Thoracic aorta (tissue), 2 donors: Measurements from ENCODE around the gene PRDM7. TPM values are rescaled to one million over a fixed set of nuclear protein-coding genes. Genes with fewer than 3 reads are reported as not detected.
A peak's percentile ranks its signal among the peaks of the same experiment; 100 is the strongest.

Source experiments
- ATAC-seq: fragments of 150-250 bp; one replicate; pipeline ENCODE4 v1.8.0; 2017; ENCODE audit warnings: low read depth; ENCODE audit not compliant: insufficient number of reproducible peaks, low FRiP score
- DNase-seq: peaks from one replicate; pipeline ENCODE4 v3.0.0-alpha.2; 2020; ENCODE audit warnings: low spot score
- H3K27ac ChIP-seq, 2 donors: fragments of 200-600 bp; sonication (generic); 1 replicate in 1 of 2; 2 replicates in 1 of 2; pipeline ENCODE4 v1.5.1; 2016; ENCODE audit warnings: mild to moderate bottlenecking in 2 of 2, moderate library complexity in 2 of 2
- H3K27me3 ChIP-seq: fragments of 200-600 bp; sonication (generic); replicated peaks from 2 replicates; pipeline ENCODE4 v1.6.0; 2016; ENCODE audit warnings: mild to moderate bottlenecking; ENCODE audit not compliant: insufficient read depth
- H3K36me3 ChIP-seq: fragments of 200-600 bp; sonication (generic); one replicate; pipeline ENCODE4 v1.5.1; 2016
- H3K4me1 ChIP-seq, 2 donors: fragments of 200-600 bp; sonication (generic); 1 replicate in 1 of 2; 2 replicates in 1 of 2; pipeline versions ENCODE4 v1.5.1 to v1.6.0; 2016; ENCODE audit warnings: low read depth in 2 of 2, mild to moderate bottlenecking in 1 of 2; ENCODE audit not compliant: control insufficient read depth in 1 of 2
- H3K4me3 ChIP-seq: fragments of 200-600 bp; sonication (generic); 2 replicates; pipeline ENCODE4 v1.5.1; 2016; ENCODE audit warnings: mild to moderate bottlenecking
- H3K9me3 ChIP-seq: fragments of 200-600 bp; sonication (generic); 2 replicates; pipeline ENCODE4 v1.5.1; 2016
- total RNA-seq, 2 donors: library from RNA; depleted of rRNA; stranded (reverse); fragments of >200 nt; gene quantifications; one replicate each; pipeline versions ENCODE4 v1.1.0 to v1.2.3, GENCODE V29; 2016
- TF ChIP-seq, protein P1 (sequence below): fragments of 200-600 bp; sonication (generic); IDR thresholded peaks from one replicate; pipeline ENCODE4 v1.5.1; 2019; ENCODE audit warnings: antibody characterized with exemption

The PRDM7 gene
- total RNA-seq, 2 donors from 2014 or later = not detected

DNA sequence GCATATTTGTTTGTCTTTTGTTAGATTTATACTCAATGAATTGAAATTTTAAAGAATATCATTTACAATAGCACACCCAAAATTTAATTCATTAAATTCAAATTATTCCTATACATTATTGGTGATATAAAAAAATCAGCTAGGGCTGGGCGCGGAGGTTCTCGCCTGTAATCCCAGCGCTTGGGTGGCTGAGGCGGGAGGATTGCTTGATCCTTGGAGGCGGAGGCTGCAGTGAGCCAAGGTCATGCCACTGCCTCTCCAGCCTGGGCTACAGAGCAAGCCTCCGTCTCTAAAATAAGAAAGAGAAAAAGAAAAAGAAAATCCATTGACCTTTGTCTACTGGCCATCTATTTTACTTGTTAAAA lies 4.5 kb upstream of the PRDM7 start:
- no peak overlapping the region for H3K4me3 ChIP-seq
- TF ChIP-seq, protein P1, sequence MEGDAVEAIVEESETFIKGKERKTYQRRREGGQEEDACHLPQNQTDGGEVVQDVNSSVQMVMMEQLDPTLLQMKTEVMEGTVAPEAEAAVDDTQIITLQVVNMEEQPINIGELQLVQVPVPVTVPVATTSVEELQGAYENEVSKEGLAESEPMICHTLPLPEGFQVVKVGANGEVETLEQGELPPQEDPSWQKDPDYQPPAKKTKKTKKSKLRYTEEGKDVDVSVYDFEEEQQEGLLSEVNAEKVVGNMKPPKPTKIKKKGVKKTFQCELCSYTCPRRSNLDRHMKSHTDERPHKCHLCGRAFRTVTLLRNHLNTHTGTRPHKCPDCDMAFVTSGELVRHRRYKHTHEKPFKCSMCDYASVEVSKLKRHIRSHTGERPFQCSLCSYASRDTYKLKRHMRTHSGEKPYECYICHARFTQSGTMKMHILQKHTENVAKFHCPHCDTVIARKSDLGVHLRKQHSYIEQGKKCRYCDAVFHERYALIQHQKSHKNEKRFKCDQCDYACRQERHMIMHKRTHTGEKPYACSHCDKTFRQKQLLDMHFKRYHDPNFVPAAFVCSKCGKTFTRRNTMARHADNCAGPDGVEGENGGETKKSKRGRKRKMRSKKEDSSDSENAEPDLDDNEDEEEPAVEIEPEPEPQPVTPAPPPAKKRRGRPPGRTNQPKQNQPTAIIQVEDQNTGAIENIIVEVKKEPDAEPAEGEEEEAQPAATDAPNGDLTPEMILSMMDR = no peak
- no peaks in the 10 kb centered on the region for H3K9me3 ChIP-seq
- peaks cover 0 to 6% of the 10 kb centered on the region in 2 donors for H3K4me1 ChIP-seq
- DNase-seq (no peak), ATAC-seq (no peak)
- H3K27ac ChIP-seq = no peak overlapping the region
- H3K27me3 ChIP-seq = no peaks in the 10 kb centered on the region
- no peaks in the 10 kb centered on the region for H3K36me3 ChIP-seq

DNA sequence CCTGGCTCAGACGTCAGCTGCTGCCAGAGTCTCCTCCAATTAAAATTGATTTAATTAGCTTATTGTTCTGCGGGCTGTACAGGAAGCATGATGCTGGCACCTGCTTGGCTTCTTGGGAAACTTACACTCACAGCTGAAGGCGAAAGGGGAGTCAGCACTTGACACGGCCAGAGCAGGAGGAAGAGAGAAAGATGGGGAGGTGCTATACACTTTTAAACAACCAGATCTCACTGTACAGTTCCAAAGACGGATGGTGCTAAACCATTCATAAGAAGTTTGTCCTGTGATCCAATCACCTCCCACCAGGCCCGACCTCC lies 1.4 kb upstream of the PRDM7 start:
- Histone ChIP-seq H3K4me1 (peaks cover 0 to 7% of the 10 kb centered on the region in 2 donors), H3K36me3 (no peaks in the 10 kb centered on the region), H3K27ac (no peak overlapping the region), H3K9me3 (no peaks in the 10 kb centered on the region), H3K4me3 (no peak overlapping the region), H3K27me3 (no peaks in the 10 kb centered on the region)
- DNase-seq = no peak
- no peak for ATAC-seq
- TF ChIP-seq, protein P1 = no peak

GRCh38 chr16:90077757-90078578 lies 837 bp upstream of the PRDM7 start:
- no peak for DNase-seq
- Histone ChIP-seq H3K27me3 (no peaks in the 10 kb centered on the region), H3K4me3 (peak overlapping the region; percentile 62), H3K36me3 (no peaks in the 10 kb centered on the region), H3K27ac (no peak overlapping the region), H3K9me3 (no peaks in the 10 kb centered on the region), H3K4me1 (peaks cover 0 to 7% of the 10 kb centered on the region in 2 donors)
- TF ChIP-seq, protein P1 = no peak
- ATAC-seq = peak; percentile 14

- ATAC-seq (no peak), DNase-seq (no peak)
- Histone ChIP-seq H3K27ac (no peak overlapping the region), H3K36me3 (no peaks in the 10 kb centered on the region), H3K9me3 (no peaks in the 10 kb centered on the region), H3K4me3 (no peak overlapping the region), H3K4me1 (peaks cover 0 to 7% of the 10 kb centered on the region in 2 donors), H3K27me3 (no peaks in the 10 kb centered on the region)
- TF ChIP-seq, protein P1 = no peak
Measured at GRCh38 chr16:90072442-90073105, 4.6 kb downstream of the PRDM7 start.

DNA sequence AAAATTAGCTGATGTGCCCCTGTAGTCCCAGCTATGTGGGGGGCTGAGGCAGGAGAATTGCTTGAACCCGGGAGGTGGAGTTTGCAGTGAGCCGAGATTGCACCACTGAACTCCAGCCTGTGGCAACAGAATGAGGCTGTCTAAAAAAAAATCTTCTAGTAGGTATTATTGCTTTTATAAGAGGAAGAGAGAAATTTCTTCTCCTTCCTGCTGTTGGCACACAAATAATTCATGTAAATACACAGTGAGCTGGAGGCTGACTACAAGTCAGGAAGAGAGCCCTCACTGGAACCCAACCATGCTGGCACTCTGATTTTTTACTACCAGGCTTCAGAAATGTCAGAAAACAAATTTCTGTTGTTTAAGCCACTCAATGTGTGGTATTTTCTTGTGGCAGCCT lies 6.7 kb downstream of the PRDM7 start:
- Histone ChIP-seq H3K9me3 (no peaks in the 10 kb centered on the region), H3K27me3 (no peaks in the 10 kb centered on the region), H3K36me3 (no peaks in the 10 kb centered on the region), H3K27ac (no peak overlapping the region), H3K4me3 (no peak overlapping the region), H3K4me1 (no peaks in the 10 kb centered on the region)
- ATAC-seq (no peak), DNase-seq (no peak)
- TF ChIP-seq, protein P1 = no peak
